ENCODE measurements around the gene RAPSN. TPM values are rescaled to one million over a fixed set of nuclear protein-coding genes. Genes with fewer than 3 reads are reported as not detected.

The RAPSN gene
- total and polyA plus RNA-seq, 2 experiments from 2014 or later: 0.17 to 0.23 TPM

DNA sequence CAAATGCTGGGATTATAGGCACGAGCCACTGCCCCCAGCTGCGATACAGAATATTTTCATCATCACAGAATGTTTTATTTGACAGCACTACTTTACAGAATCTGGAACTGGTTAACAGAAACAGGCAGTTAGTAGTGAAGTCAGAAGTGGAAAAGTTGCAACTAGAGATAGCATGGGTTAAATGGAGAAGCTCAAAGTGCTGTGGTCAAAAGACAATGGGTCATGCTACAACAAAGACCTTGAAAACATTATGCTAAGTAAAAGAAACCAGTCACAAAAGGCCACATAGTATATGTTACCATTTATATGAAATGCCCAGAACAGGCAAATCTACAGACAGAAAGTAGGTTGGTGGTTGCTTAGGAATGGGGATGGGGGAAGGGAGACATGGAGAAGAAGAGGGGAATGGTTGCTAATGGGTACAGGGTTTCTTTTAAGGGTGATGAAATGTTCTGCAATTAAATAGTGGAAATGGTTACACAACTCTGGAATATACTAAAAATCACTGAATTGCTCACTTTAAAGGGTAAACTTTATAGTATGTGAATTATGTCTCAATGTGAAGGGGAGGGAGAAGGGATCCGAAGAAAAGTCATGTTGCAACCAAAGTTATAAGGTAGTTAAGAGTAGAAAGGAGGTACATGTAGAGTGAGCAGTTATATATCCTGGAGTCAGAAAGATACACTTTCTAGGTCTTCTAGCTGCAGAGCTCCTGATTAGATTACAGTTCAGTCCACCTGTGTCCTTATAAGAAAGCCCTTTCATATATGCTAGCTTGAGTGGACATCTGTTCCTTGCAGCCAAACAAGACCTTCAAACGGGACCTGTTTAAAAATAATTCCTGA, 46.3 kb upstream of the RAPSN start:
- Histone ChIP-seq H3K9me2 (ENCODE audit: insufficient read depth) (no peaks in the 10 kb centered on the region), H3K36me3 (ENCODE audit: insufficient read depth) (no peaks in the 10 kb centered on the region), H3K4me1 (ENCODE audit: insufficient read depth) (peaks cover 15% of the 10 kb centered on the region), H3K4me3 (no peak overlapping the region), H3K79me2 (replicated peaks; ENCODE audit: insufficient read depth) (peaks cover 100% of the 10 kb centered on the region), H3K4me2 (no peak overlapping the region), H3F3A (replicated peaks; ENCODE audit: low read depth) (no peaks in the 10 kb centered on the region), H4K20me1 (replicated peaks; ENCODE audit: insufficient read depth) (peaks cover 52% of the 10 kb centered on the region), H2AFZ (no peak overlapping the region), H3K27ac (ENCODE audit: low read depth) (peak overlapping the region; percentile 42; the same call in 1 of the 2 replicates), H3K27me3 (ENCODE audit: insufficient read depth) (no peaks in the 10 kb centered on the region)
- H3K4me3 Mint-ChIP-seq: no peak overlapping the region
- peaks cover 14% of the 10 kb centered on the region; the same call in 2 of the 3 replicates for H3K36me3 Mint-ChIP-seq (ENCODE audit: low read depth)
- no peaks in the 10 kb centered on the region for H3K9me3 Mint-ChIP-seq
- no peak overlapping the region for H3K27ac Mint-ChIP-seq
- peaks cover 3% of the 10 kb centered on the region for H3K27me3 Mint-ChIP-seq (ENCODE audit: insufficient read depth, low read depth, poor library complexity)
- ATAC-seq: no peak
- H3K4me1 Mint-ChIP-seq: peaks cover 18% of the 10 kb centered on the region
- TF ChIP-seq NANOG (IDR thresholded peaks at IDR 0.05; ENCODE audit: borderline replicate concordance): no peak
- no peak for TF ChIP-seq STAT1 (IDR thresholded peaks at IDR 0.05; ENCODE audit: unreplicated experiment)
- no peak for TF ChIP-seq POLR2AphosphoS5 (IDR thresholded peaks at IDR 0.05; ENCODE audit: low read depth)
- no peak for TF ChIP-seq ETS1 (IDR thresholded peaks at IDR 0.05)
- no peak for TF ChIP-seq EZH2 (IDR thresholded peaks at IDR 0.05; ENCODE audit: low read depth, unreplicated experiment)
- no peak for TF ChIP-seq ZNF331 (CRISPR knock-in tag; IDR thresholded peaks at IDR 0.05; ENCODE audit: low read depth)
- TF ChIP-seq, protein P1, sequence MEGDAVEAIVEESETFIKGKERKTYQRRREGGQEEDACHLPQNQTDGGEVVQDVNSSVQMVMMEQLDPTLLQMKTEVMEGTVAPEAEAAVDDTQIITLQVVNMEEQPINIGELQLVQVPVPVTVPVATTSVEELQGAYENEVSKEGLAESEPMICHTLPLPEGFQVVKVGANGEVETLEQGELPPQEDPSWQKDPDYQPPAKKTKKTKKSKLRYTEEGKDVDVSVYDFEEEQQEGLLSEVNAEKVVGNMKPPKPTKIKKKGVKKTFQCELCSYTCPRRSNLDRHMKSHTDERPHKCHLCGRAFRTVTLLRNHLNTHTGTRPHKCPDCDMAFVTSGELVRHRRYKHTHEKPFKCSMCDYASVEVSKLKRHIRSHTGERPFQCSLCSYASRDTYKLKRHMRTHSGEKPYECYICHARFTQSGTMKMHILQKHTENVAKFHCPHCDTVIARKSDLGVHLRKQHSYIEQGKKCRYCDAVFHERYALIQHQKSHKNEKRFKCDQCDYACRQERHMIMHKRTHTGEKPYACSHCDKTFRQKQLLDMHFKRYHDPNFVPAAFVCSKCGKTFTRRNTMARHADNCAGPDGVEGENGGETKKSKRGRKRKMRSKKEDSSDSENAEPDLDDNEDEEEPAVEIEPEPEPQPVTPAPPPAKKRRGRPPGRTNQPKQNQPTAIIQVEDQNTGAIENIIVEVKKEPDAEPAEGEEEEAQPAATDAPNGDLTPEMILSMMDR (conservative IDR thresholded peaks at IDR 0.05; ENCODE audit: low read depth in 2 of 2): no peak
- TF ChIP-seq, protein P2, sequence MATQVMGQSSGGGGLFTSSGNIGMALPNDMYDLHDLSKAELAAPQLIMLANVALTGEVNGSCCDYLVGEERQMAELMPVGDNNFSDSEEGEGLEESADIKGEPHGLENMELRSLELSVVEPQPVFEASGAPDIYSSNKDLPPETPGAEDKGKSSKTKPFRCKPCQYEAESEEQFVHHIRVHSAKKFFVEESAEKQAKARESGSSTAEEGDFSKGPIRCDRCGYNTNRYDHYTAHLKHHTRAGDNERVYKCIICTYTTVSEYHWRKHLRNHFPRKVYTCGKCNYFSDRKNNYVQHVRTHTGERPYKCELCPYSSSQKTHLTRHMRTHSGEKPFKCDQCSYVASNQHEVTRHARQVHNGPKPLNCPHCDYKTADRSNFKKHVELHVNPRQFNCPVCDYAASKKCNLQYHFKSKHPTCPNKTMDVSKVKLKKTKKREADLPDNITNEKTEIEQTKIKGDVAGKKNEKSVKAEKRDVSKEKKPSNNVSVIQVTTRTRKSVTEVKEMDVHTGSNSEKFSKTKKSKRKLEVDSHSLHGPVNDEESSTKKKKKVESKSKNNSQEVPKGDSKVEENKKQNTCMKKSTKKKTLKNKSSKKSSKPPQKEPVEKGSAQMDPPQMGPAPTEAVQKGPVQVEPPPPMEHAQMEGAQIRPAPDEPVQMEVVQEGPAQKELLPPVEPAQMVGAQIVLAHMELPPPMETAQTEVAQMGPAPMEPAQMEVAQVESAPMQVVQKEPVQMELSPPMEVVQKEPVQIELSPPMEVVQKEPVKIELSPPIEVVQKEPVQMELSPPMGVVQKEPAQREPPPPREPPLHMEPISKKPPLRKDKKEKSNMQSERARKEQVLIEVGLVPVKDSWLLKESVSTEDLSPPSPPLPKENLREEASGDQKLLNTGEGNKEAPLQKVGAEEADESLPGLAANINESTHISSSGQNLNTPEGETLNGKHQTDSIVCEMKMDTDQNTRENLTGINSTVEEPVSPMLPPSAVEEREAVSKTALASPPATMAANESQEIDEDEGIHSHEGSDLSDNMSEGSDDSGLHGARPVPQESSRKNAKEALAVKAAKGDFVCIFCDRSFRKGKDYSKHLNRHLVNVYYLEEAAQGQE (IDR thresholded peaks at IDR 0.05; ENCODE audit: unreplicated experiment): no peak
- TF ChIP-seq ZNF462 (CRISPR knock-in tag; IDR thresholded peaks at IDR 0.05): no peak
- no peak for TF ChIP-seq CREB1 (CRISPR knock-in tag; IDR thresholded peaks at IDR 0.05; ENCODE audit: low read depth)
- TF ChIP-seq ZNF114 (CRISPR knock-in tag; IDR thresholded peaks at IDR 0.05): no peak
- TF ChIP-seq JUNB (IDR thresholded peaks at IDR 0.05; ENCODE audit: unreplicated experiment): no peak
- TF ChIP-seq EZH2phosphoT487 (IDR thresholded peaks at IDR 0.05; ENCODE audit: unreplicated experiment): no peak
- no peak for DNase-seq (ENCODE audit: low spot score)
